ENCODE results near the gene KCNAB3. TPM values are rescaled to one million over a fixed set of nuclear protein-coding genes. Genes with fewer than 3 reads are reported as not detected.

The KCNAB3 gene
- total RNA-seq, 1 donor from 2014 or later: not detected

DNA sequence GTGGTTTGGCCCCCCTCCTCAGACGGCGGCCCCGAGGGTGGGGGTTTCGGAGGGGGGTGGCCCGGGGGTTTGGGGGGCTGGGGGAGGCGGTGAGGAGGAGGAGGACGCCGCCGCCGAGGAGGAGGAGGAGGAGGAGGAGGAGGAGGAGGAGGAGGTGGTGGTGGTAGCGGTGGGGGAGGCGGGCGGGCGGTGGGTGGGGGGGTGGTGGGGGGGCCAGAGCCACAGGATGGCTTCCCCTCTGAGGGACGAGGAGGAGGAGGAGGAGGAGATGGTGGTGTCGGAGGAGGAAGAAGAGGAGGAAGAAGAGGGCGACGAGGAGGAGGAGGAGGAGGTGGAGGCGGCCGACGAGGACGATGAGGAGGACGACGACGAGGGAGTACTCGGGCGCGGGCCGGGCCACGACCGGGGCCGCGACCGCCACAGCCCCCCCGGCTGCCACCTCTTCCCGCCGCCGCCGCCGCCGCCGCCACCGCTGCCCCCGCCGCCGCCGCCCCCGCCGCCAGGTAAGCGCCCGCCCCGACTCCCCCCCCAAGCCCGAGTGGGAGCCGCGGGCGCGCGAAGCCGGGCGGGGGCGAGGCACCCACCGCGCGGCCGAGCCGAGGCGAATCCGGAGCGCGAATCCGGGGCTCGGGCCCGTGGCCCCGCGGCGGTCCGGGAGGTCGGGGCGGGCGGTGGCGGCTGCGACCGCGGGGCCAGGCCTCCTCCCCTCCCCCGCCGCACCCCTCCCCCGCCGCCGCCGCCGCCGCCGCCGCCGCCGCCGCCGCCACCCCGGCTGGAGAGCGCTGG lies 44.9 kb downstream of the KCNAB3 start:
- no peaks in the 10 kb centered on the region for H3K9me3 ChIP-seq
- H3K27me3 ChIP-seq: no peaks in the 10 kb centered on the region
- peaks cover 0 to 6% of the 10 kb centered on the region in 2 donors for H3K36me3 ChIP-seq
- peaks cover 18 to 25% of the 10 kb centered on the region in 2 donors for H3K4me1 ChIP-seq
- TF ChIP-seq, protein P1, sequence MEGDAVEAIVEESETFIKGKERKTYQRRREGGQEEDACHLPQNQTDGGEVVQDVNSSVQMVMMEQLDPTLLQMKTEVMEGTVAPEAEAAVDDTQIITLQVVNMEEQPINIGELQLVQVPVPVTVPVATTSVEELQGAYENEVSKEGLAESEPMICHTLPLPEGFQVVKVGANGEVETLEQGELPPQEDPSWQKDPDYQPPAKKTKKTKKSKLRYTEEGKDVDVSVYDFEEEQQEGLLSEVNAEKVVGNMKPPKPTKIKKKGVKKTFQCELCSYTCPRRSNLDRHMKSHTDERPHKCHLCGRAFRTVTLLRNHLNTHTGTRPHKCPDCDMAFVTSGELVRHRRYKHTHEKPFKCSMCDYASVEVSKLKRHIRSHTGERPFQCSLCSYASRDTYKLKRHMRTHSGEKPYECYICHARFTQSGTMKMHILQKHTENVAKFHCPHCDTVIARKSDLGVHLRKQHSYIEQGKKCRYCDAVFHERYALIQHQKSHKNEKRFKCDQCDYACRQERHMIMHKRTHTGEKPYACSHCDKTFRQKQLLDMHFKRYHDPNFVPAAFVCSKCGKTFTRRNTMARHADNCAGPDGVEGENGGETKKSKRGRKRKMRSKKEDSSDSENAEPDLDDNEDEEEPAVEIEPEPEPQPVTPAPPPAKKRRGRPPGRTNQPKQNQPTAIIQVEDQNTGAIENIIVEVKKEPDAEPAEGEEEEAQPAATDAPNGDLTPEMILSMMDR (IDR thresholded peaks at IDR 0.05): no peak
- H3K4me3 ChIP-seq: peak overlapping the region; percentile 77 to 95
- no peak for DNase-seq (ENCODE audit: low spot score in 2 of 2)
- peak overlapping the region; percentile 90 to 91 for H3K27ac ChIP-seq
- intact Hi-C loops (cut with DNase I): no loop called here

DNA sequence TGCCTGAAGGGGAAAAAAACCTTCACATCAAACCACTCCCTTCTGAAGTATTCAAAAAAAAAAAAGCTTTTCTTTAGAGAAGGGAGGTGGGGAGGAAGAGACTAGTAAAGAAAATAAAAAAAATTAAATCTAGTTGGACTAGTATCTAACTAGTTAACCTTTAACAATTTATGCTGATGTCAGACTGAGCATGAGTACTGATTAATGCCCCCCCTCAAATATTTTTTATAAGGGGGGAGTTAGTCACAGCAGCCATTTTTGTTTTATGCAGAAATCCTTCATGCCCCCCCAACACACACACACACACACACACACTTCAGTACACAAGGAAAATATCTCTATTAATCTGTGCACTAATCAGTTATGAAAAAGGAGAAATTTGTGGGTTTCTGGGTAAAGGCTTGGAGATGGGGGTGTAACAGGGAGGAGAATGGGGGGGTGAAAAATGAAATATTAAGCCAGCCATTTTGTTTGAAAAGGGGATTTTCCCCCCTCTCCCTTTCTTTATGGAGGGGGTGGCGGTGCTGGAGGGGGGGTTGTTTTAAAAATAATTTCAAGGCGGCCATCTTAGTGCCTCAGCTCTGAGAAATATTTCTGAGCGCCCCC lies 45.8 kb downstream of the KCNAB3 start:
- Histone ChIP-seq H3K27ac (peak overlapping the region; percentile 61 to 90), H3K9me3 (no peaks in the 10 kb centered on the region), H3K4me1 (peaks cover 11 to 17% of the 10 kb centered on the region in 2 donors), H3K27me3 (no peaks in the 10 kb centered on the region), H3K4me3 (peak overlapping the region; percentile 25 to 95), H3K36me3 (peaks cover 0 to 6% of the 10 kb centered on the region in 2 donors)
- intact Hi-C loops (cut with DNase I): no loop called here
- TF ChIP-seq, protein P1 (IDR thresholded peaks at IDR 0.05): no peak
- DNase-seq (ENCODE audit: low spot score in 2 of 2): no peak

DNA sequence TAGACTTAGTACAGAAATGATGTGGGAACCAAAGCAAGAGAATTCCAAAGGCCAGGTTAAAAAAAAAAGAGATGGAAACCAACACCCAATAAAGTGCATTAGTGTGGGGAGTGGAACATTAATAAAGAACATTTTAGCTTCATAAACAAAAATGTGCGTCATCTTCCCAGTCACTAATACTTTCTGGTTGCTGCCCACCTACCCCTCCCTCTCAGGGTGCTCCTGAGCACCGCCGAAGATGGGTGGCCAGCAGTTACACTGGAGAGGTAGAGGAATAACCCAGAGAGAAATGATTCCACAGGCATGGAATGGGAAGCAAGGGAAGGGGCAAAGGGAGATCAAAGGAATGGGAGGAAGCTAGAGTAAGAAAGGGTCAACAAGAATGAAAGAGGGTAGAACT lies 47.0 kb downstream of the KCNAB3 start:
- intact Hi-C loops (cut with DNase I): no loop called here
- H3K27me3 ChIP-seq: no peaks in the 10 kb centered on the region
- TF ChIP-seq, protein P1 (IDR thresholded peaks at IDR 0.05): no peak
- H3K36me3 ChIP-seq: peaks cover 0 to 6% of the 10 kb centered on the region in 2 donors
- peak overlapping the region; percentile 12 to 42 for H3K27ac ChIP-seq
- H3K4me3 ChIP-seq: no peak overlapping the region
- peaks cover 0 to 4% of the 10 kb centered on the region in 2 donors for H3K4me1 ChIP-seq
- no peaks in the 10 kb centered on the region for H3K9me3 ChIP-seq
- no peak for DNase-seq (ENCODE audit: low spot score in 2 of 2)

DNA sequence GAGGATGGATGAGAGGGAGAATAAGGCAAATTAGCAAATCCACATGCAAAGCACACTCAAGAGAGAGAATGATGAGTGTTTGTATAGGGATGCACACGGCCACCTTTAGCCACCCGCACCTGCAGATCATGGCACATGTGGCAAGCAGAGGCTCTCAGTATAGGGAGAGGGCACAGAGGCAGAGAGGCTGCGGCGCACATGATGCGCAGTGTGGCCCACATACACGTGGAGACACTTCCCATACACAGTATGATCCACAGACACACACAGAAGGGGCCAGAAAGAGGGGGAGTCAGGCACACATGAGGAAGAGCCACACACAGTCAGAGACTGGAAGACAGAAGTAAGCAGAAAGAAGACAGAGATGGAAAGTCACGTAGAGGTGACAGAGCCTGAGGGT lies 47.6 kb downstream of the KCNAB3 start:
- Histone ChIP-seq H3K9me3 (no peaks in the 10 kb centered on the region), H3K4me1 (peaks cover 0 to 4% of the 10 kb centered on the region in 2 donors), H3K4me3 (no peak overlapping the region), H3K27ac (no peak overlapping the region), H3K27me3 (no peaks in the 10 kb centered on the region), H3K36me3 (peaks cover 0 to 6% of the 10 kb centered on the region in 2 donors)
- intact Hi-C loops (cut with DNase I): no loop called here
- no peak for DNase-seq (ENCODE audit: low spot score in 2 of 2)
- TF ChIP-seq, protein P1 (IDR thresholded peaks at IDR 0.05): no peak

DNA sequence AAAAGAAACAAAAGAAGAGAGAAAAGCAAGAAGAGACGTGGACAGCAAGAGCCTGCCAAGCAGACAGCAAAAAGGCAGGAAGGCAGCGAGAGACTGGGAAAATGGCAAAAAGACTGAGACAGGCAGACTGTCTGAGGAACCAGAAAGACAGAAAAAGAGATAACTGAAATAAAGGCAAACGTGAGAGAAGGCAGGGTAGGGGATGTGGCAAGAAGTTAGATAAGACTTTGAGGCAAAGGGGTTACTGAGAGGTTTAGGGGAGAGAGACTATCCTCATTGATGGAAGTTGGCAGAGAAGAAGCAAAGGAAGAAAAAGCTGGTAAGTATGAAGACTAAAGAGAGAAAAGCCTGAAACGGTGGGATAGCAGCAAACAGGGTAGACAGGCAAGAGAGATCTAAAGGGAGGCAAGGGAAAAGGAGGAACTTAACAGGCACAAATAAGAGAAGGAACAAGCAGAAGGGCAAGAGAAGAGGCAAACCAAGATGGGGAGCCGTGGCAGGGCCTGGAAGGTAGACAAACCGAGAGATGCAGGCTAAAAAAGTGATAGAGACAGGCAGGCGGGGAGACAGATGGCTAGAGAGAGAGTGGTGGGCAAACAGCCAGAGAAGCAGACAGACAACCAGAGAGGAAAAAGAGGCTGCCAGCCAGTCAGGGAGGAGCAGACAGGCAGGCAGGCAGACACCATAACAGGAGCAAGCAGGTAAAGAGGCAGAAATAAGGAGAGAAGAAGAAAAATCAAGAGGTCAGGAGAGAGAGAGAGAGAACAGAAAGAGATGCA lies 48.2 kb downstream of the KCNAB3 start:
- H3K36me3 ChIP-seq: peaks cover 0 to 6% of the 10 kb centered on the region in 2 donors
- H3K27me3 ChIP-seq: no peaks in the 10 kb centered on the region
- intact Hi-C loops (cut with DNase I): no loop called here
- H3K4me3 ChIP-seq: no peak overlapping the region
- H3K9me3 ChIP-seq: no peaks in the 10 kb centered on the region
- TF ChIP-seq, protein P1 (IDR thresholded peaks at IDR 0.05): no peak
- H3K4me1 ChIP-seq: peaks cover 0 to 4% of the 10 kb centered on the region in 2 donors
- no peak for DNase-seq (ENCODE audit: low spot score in 2 of 2)
- no peak overlapping the region for H3K27ac ChIP-seq
